WI38 (cell line): ENCODE results near the gene INCENP.

Experiments used
- H3K4me3 ChIP-seq: 2 replicates; pipeline ENCODE4 v1.5.1; 2011; ENCODE audit warnings: low read depth, mild to moderate bottlenecking, control low read depth, low read length
- TF ChIP-seq, protein P1 (sequence below): IDR thresholded peaks from 2 replicates; pipeline ENCODE4 v1.5.1; 2012; ENCODE audit warnings: low read depth, mild to moderate bottlenecking, control low read depth, low read length

INCENP gene

GRCh38 chr11:62137276-62137861 lies 13.6 kb downstream of the INCENP start:
- H3K4me3 ChIP-seq = no peak overlapping the region
- TF ChIP-seq, protein P1, sequence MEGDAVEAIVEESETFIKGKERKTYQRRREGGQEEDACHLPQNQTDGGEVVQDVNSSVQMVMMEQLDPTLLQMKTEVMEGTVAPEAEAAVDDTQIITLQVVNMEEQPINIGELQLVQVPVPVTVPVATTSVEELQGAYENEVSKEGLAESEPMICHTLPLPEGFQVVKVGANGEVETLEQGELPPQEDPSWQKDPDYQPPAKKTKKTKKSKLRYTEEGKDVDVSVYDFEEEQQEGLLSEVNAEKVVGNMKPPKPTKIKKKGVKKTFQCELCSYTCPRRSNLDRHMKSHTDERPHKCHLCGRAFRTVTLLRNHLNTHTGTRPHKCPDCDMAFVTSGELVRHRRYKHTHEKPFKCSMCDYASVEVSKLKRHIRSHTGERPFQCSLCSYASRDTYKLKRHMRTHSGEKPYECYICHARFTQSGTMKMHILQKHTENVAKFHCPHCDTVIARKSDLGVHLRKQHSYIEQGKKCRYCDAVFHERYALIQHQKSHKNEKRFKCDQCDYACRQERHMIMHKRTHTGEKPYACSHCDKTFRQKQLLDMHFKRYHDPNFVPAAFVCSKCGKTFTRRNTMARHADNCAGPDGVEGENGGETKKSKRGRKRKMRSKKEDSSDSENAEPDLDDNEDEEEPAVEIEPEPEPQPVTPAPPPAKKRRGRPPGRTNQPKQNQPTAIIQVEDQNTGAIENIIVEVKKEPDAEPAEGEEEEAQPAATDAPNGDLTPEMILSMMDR = no peak

- no peak overlapping the region for H3K4me3 ChIP-seq
These were observed 14.2 kb downstream of the INCENP start for GRCh38 chr11:62137881-62138629.

GRCh38 chr11:62138630-62139425 lies 15.0 kb downstream of the INCENP start:
- H3K4me3 ChIP-seq = no peak overlapping the region
- TF ChIP-seq, protein P1 = no peak

More at GRCh38 chr11:62137881-62138629, 14.2 kb downstream of the INCENP start:
- TF ChIP-seq, protein P1 = no peak

- TF ChIP-seq, protein P1 = no peak
These were observed 15.9 kb downstream of the INCENP start for GRCh38 chr11:62139526-62140303.

GRCh38 chr11:62140304-62141110 lies 16.7 kb downstream of the INCENP start:
- H3K4me3 ChIP-seq = no peak overlapping the region
- TF ChIP-seq, protein P1 = no peak

More at GRCh38 chr11:62139526-62140303, 15.9 kb downstream of the INCENP start:
- no peak overlapping the region for H3K4me3 ChIP-seq
